Left colon (tissue), 2 donors: Measurements from ENCODE around the gene MT1F. TPM values are rescaled to one million over a fixed set of nuclear protein-coding genes. Genes with fewer than 3 reads are reported as not detected.

ENCODE experiments used
- ATAC-seq: fragments of 200-7000 bp; cut with Tn5 transposase; one replicate; pipeline ENCODE4 v1.9.1; 2020; ENCODE audit warnings: mild to moderate bottlenecking, moderate library complexity
- DNase-seq, 2 donors: peaks; one replicate each; pipeline ENCODE4 v3.0.0-alpha.2; 2020
- intact Hi-C, 2 donors: fragments of 100-400 bp; cut with DNase I in 1 of 2; cut with micrococcal nuclease in 1 of 2; formaldehyde crosslinking; loops; one replicate each; pipeline versions ENCODE4 v1.11.2 to v1.14.0; 2022; cut with DNase I, micrococcal nuclease
- total RNA-seq, 2 donors: library from RNA; stranded (reverse); fragmentation: NEBNext Ultra II Directional; extraction: Animal tissue kit (Norgen Biotek cat#: 25700); gene quantifications; one replicate each; pipeline ENCODE4 v1.2.1, GENCODE V29; 2021
- donor health status: DM: no; HTN: no; CAD: no.
- donor health status: DM: yes; HTN: yes; CAD: no.

Gene MT1F
- total RNA-seq, 2 donors from 2014 or later: 9.0 to 71.2 TPM

DNA sequence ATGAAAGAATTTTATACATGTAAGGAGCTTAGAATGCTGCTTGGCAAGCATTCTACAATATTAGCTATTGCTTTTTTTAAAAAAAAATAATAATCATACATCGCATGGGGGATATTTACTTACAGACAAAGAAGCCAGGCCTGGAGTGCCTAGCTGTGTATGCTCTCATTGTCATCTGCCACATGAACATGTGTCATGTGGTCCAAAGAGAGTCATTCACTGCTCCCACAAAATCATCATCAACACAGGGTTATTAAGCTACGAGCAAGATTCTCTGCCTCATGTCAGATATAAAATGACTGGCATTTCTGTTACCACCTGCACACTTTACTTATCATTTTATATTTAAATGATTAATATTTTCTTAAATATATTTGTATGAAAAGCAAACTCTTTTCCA lies 34.1 kb upstream of the MT1F start:
- ATAC-seq (no peak), DNase-seq (no peak)
- intact Hi-C loops: no loop called here

GRCh38 chr16:56625140-56625942 lies 32.4 kb upstream of the MT1F start, which contains the start of gene MT1E:
Gene MT1E, plus strand, starts transcription at chr16:56625781. Its CDS starts 71 bp downstream, at chr16:56625852.
- ATAC-seq: peak; percentile 90
- DNase-seq: peak; percentile 77 to 82
- intact Hi-C loops: no loop called here

- ATAC-seq: peak; percentile 61
- peak; percentile 49 to 74 for DNase-seq
- intact Hi-C loops: no loop called here
These were observed 31.7 kb upstream of the MT1F start for GRCh38 chr16:56625943-56626654.

DNA sequence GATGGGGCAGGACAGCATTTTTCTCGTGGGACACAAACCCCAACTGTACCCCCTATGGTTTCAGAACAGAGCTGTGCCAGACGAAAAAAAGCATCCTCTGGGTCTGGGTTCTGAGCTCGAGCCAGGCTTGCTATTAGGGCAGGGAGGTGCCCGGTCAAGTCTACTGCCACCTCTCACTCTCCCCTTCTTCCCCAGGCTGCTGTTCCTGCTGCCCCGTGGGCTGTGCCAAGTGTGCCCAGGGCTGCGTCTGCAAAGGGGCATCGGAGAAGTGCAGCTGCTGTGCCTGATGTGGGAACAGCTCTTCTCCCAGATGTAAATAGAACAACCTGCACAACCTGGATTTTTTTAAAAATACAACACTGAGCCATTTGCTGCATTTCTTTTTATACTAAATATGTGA lies 31.1 kb upstream of the MT1F start:
- intact Hi-C loops: no loop called here
- DNase-seq (no peak), ATAC-seq (peak; percentile 17)

- DNase-seq (no peak), ATAC-seq (no peak)
- intact Hi-C loops: no loop called here
These were observed 29.0 kb upstream of the MT1F start for GRCh38 chr16:56628486-56629350.

- DNase-seq (no peak), ATAC-seq (no peak)
- intact Hi-C loops: no loop called here
These were observed 28.2 kb upstream of the MT1F start for GRCh38 chr16:56629531-56629930.

- DNase-seq (no peak), ATAC-seq (no peak)
- intact Hi-C loops: no loop called here
These were observed 27.6 kb upstream of the MT1F start for GRCh38 chr16:56630134-56630533.

DNA sequence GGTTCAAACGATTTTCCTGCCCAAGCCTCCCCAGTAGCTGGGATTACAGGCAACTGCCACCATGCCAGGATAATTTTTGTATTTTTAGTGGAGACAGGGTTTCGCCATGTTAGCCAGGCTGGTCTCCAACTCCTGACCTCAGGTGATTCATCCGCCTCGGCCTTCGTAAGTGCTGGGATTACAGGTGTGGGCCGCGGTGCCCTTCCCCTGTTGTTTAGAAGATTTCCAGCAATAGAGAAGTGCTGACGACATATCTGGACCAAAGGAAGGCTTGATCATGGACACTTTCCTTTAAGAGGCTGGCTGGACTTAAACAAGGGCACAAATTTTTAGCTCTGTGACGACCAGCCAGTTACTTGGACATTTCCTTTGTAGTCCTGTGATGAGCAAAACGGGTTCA lies 26.6 kb upstream of the MT1F start:
- DNase-seq: no peak
- intact Hi-C loops: no loop called here
- ATAC-seq: no peak

DNA sequence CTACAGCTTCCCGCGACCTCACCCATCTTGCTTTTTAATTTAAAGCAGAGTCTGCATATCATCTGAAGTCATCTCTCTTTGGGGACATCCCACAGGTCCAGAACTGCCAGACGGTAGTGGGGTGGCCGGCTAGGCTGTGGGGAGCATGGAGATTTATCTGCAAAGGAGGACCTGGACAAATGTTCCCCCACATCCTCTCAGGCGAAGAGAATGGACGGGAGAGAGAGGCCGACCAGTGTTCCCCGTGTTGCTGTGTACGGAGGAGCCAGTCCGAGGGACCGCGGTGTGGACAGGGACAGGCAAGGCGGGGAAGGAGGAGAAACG lies 26.0 kb upstream of the MT1F start:
- intact Hi-C loops: no loop called here
- ATAC-seq (no peak), DNase-seq (no peak)

- ATAC-seq (peak; percentile 90), DNase-seq (peak in 1 of 2 donors; percentile 60)
- intact Hi-C loops: no loop called here
These were observed 25.5 kb upstream of the MT1F start, which contains the start of gene MT1M for GRCh38 chr16:56632156-56632847. Gene MT1M, plus strand, starts transcription at chr16:56632659. Its CDS starts 73 bp downstream, at chr16:56632732.

DNA sequence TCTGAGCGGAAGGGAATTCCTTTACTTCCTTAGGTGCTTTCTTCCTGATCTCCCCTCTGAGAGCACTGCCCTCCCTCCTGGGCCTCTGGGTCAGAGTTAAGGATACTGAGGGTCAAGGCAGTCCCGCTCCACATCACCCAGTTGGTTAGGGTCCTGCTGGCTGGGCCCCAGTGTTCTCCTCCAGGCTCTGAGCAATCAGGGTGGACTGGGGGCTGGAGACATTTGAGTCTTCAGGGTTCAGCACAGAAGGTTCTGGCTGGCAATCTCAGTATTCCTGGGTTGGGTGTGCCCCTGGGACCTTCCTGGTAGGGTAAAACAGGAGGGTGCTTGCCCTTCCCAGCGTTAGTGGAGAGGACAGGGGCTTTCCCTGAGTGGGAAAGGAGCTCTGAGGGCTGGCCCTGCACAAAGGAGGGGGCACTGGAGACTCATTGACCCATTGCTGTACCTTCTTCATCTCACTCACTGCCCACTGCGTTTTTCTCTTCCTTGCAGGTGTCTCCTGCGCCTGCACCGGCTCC lies 24.9 kb upstream of the MT1F start:
- intact Hi-C loops: no loop called here
- DNase-seq: no peak
- ATAC-seq: peak; percentile 65

- ATAC-seq: no peak
- DNase-seq: no peak
- intact Hi-C loops: no loop called here
These were observed 24.2 kb upstream of the MT1F start for GRCh38 chr16:56633535-56633934.

DNA sequence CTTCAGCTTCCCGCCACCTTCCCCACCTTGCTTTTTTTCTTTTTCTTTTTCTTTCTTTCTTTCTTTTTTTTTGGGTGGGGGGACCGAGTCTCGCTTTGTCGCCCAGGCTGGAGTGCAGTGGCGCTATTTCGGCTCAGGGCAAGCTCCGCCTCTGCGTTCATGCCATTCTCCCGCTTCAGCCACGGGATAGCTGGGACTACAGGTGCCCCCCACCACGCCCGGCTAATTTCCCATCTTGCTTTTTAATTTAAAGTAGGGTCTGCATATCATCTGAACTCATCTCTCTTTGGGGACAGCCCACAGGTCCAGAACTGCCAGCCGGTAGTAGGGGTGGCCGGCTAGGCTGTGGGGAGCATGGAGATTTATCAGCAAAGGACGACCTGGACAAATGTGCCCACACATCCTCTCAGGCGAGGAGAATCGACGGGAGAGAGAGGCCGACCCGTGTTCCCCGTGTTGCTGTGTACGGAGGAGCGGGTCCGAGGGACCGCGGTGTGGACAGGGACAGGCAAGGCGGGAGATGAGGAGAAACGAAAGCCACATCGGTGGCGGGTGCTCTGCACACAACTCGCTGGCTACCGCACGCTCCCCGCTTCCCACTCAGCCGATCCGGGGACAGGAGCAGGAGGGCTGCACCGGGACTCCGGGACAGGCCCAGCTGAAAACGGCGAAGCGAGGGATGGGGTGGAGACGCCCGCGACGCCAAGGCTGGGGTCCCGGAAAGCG lies 22.9 kb upstream of the MT1F start:
- intact Hi-C loops: no loop called here
- DNase-seq: no peak

DNA sequence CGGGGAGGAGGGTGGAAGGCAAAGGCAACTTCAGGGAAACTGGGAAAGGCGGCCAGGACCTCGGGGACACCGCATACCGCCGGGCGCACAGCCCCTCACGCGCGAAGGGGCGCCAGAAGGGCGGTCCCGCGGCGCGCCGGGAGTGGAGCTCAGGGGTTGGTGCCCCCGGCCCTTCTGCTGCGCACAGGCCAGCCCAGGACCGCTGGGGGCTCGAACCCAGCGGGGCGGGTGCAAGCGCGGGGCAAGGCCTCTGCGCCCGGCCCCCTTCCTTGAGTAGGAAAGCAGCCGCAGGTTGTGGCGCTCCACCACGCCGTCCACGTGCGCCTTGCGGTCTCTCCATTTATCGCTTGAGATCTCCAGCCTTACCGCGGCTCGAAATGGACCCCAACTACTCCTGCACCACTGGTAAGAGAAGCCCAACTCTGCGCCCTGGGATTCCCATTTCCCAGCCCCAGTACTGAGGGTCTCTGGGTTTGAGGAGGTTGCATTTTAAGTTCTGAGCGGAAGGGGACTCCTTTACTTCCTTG lies 22.3 kb upstream of the MT1F start:
- DNase-seq (no peak), ATAC-seq (no peak)
- intact Hi-C loops: no loop called here

More for the DNA sequence above, 22.9 kb upstream of the MT1F start:
- ATAC-seq: no peak

- ATAC-seq: no peak
- DNase-seq: no peak
- intact Hi-C loops: no loop called here
These were observed 20.9 kb upstream of the MT1F start for GRCh38 chr16:56636616-56637413.

- ATAC-seq: peak; percentile 87
- intact Hi-C loops: no loop called here
- DNase-seq: peak; percentile 84 to 87
These were observed 19.7 kb upstream of the MT1F start, which contains the start of gene MT1A for GRCh38 chr16:56637814-56638750. Gene MT1A, plus strand, starts transcription at chr16:56638666. Its CDS starts 73 bp downstream, at chr16:56638739.
